SIG-M5 treated with dmso at 0.1 percent for 504 hours (cell line): ENCODE measurements around the gene PUM2.
A peak's percentile ranks its signal among the peaks of the same experiment; 100 is the strongest.
"Not testable (repeated sequence)": the region's sequence is repeated elsewhere in the genome, so short reads cannot be mapped to it uniquely, and the experiment has no call there.

Experiments
- DNase-seq: peaks from one replicate; lab custom pipeline; 2025; ENCODE audit not compliant: unreplicated experiment; lab: John Stamatoyannopoulos, UW

The PUM2 gene

DNA sequence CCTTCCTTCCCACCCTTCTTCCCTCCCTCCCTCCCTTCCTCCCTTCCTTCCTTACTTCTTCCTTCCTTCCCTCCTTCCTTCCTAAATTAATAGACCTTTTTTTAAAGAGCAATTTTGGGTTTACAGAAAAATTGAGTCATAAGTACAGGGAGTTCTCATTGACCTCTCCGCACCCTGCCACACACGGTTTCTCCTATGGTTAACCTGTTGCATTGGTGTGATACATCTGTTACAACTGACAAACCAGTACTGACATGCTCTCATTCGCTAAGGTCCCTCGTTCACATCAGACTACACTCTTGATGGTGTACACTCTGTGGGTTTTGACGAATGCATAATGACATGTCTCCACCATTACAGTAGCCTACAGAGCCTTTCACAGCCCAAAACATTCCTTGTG is 114.1 kb downstream of the PUM2 start:
- no peak for DNase-seq

DNA sequence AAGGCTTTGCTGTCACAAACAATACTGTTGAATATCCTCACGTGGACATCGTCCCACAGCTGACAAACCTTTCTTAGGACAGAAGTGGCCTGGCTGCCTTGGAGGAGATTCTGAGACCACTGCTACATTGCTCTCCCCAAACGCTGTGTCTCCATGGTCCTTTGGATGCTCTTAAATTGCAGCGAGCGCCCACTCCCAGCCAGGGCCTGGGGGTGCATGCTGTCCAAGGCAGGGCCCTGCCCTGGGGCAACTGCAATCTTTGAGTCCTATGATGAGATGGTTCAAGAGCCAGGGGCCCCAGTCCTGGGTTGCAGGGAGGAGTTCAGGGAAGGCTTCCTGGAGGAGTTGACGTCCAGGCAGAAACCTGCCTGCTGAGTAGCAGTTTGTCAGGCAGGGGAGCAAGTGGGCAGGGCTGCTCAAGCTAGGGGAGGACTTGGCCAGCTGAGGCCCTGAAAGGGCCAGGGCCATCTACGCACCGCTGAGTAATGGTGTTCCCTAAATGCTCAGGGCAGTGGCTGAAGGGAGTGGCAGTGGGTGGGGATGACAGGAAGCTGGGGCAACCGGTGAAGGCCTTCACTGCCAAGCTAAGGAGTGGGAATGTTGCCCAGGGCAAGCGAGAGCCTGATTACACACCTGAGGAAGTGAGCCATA is 114.9 kb downstream of the PUM2 start:
- DNase-seq, result no peak

DNA sequence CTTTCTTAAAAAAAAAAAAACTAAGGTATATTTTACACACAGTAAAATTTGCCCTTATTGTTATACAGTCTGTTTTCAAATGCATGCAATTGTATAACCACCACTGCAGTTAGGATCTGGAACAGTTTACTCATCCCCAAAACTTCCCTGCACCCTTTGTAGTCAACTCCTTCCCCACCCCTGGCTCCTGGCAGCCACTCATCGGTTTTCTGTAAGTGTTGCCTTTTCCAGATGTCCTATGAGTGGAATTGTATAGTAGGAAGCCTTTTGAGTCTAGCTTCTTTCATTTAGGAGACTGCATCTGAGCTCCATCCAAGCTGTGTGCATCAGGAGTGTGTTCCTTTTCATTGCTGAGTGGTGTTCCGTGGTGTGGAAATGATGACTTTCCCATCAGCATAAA is 116.0 kb downstream of the PUM2 start:
- not testable (repeated sequence) for DNase-seq

DNA sequence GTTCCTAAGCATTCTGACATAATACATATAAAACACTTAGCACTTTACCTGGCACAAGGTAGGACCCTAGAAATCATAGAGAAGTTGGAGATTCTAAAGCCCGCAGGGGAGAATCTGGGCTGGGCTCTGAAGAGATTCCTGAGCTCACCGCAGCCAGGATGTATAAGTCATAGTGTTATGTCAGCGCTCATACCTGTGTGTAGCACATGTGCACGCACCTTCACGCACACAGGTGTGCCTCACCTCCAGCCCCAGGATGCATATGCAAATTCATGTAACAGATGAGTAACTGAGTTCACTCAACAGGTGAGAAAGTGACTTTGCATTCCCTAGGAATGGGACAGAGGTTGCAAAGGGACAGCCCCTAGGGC is 117.8 kb downstream of the PUM2 start:
- DNase-seq, result peak; percentile 25

DNA sequence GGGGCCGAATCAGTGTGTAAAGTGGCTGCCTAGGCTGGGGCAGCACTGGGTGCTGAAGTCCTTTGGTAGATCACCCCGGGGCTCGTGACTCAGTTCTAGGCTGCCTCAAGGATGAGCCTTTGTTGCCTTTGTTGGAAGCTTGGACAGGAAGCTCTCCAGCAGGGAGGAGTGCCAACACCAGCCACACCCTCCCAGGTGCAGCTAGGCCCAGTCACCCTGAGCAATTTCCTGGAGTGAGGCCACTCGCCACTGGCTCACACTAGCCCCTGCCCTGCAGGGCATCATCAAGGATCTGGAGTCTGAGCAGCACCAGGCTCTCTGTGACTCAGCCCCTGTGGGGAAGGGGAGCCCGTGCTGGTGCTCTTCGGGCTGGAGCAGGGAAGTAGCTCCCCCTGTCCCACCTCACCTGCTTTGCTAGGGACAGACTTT is 119.0 kb downstream of the PUM2 start:
- DNase-seq, result peak; percentile 58

DNA sequence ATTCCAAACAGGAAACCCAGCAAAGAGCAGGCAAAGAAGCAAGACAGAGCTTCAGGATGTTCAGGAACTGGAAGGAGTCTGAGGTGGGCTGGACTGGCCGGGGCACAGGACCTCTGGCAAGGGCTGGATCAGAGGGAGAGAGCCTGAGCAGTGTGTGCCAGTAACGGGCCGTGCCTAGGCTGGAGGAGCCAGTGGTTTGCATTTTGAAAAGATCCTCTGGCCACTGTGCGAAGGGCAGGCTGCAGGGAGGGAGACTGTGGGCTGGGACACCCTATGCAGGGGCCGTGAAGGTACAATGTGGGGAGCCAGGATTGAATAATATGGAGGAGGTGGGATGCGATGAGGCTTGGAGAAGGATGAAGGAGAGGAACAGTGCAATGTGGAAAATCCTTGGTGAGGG is 119.5 kb downstream of the PUM2 start:
- DNase-seq, result no peak

DNA sequence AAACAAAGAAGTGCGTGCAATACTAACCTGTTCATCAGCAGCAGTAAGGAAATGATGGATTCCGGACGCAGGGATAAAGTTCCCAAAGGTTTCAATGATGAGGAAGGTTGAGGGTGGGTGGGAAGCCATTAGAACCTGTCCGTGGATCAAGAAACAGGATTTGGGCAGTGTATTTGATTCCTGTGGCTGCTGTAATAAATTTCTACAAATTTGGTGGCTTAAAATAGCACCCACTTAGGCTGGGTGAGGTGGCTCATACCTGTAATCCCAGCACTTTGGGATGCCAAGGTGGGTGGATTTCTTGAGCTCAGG is 120.6 kb downstream of the PUM2 start:
- no peak for DNase-seq

DNA sequence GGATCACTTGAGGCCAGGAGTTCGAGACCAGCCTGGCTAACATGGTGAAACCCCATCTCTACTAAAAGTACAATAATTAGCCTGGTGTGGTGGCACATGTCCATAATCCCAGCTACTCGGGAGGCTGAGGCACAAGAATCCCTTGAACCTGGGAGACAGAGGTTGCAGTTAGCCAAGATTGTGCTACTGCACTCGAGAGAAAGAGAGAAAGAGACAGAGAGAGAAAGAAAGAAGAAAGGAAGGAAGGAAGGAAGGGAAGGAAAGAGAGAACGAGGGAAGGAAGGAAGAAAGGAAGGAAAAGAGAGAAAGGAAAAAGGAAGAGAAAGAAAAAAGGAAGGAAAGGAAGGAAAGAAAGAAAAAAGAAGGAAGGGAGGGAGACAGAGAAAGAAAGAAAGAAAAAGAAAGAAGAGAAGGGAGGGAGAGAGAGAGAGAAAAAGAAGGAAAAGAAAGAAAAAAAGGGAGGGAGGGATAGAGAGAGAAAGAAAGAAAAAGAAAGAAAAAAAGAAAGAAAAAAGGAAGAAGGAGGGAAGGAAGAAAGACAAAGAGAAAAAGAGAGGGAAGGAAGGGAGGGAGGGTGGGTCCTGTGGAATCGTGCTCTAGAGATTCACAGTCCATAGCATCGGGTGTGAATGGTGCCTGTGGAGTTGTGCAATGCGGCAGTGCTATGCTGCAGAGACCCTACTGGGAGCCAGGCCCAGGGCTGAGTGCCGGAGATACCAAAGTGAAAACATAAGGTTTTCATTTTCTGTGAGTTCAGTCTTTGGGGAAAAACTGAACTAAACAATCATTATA is 121.1 kb downstream of the PUM2 start:
- DNase-seq, result no peak

DNA sequence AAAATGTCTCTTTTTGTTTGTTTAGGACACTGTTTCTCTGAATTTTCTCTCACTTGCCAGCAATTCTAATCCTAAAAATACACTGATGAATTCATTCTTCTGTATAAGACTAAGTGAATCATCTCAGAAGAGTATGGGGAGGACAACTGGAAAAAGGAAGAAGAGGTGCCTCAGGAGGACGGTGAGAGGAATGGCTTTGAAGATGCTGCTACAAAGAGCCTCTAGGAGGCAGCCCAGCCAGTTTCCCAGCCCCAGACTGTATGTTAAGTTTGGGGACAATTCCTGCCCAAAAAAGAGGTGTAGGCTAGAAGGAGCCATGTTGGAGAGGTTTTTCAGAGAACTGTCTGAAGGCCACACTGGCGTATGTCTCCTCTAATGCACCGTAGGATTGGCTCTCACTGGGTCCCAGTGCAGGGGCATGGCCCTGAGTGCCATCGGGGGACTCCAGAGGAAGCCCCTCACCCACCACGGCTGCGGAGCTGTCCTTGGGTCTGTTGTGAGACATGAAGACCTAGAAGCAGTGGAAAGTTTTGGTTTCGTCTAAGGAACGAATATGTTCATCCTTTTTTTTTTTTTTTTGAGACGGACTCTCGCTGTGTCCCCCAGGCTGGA is 122.6 kb downstream of the PUM2 start:
- no peak for DNase-seq

DNA sequence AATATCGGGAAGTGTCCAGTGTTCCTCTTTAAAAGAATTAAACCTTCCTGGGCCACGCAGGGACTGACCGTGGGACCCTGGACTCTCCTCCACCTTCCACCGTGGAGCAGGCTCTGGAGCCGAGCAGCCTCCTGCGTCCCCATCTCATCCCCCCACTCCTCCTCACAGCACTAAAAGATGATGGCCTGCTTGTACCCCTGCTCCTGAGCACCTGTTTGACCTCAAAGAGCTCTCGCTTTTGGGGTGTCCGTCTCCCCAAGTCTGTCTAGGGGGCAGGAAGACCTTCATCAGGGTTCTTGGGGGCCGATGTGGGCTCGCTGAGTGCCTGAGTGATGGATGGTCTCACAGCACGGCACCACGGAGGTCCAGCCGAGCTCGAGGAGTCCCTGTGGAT is 124.5 kb downstream of the PUM2 start:
- no peak for DNase-seq

DNA sequence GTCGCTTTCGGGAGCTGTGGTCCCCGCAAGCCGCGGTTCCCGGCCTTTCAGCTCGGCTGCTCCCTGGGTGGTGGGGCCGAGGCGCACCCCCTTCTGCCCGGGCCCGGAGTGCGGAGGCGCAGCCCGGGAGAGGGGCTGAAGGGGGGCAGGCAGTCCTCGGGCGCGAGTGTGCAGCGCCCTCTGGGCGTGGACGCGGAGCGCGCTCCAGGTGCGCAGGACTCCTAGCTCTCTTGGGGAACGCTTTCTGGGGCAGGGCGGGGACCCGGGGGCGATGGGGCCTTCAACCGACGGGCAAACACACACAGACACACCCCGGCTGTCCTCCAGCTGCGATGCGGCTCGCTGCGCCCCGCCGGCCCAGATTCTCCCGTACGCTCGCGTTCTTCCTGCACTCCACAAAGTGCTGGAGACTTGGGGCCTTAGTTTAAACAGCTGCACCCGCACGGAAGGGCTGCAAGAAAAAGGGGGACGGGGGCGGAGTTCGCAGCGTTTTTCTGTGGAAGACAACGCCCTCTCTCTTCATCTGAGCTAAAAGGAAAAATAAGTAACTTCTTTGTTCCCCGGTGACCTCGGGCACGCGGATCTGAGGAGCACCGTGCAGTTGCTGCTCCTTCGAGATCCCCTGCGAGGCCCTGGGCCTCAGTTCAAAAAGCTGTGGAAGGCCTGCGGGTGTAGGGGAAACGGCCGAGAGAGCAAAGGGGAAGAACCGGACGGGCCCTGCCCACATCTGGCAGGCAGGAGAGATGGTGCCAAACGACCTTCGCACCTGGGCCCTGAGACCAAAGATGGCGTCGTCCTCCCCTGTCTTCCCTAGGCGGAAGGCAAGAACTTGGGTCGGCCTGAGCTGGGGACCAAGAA is 125.1 kb downstream of the PUM2 start:
- DNase-seq, result peak; percentile 46

DNA sequence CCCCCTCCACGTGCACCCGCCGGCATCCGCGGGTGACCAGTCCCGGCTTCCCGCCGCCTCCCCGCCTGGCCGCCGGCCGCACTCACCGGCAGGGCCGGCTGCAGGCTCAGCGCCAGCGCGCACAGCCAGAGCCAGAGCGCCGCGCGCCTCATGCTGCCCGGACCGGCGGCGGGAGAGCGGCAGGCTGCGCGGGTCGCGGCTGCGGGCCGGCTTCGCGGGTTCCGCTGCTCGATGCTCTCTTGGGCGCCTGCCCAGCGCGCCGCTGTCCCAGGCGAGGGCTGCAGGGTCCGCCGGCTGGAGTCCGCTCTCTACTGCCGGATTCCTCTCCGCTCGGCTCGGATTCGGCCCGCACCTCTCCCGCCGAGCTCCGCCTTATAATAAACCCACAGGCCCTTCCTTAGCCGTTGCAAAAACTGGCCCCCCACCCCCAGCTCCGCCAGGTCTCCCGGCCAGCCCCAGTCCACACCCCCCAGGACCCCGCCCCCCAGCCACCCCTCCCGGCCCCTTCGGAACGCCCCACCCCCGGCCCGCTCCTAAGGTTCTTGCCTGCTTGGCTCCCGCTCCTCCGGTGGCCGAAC is 125.8 kb downstream of the PUM2 start, which contains the start of gene SDC1:
SDC1 (minus strand) TSS at position 415 of the 578 bp plus-strand sequence; CDS start at position 152, 263 bp downstream.
- DNase-seq, result no peak

DNA sequence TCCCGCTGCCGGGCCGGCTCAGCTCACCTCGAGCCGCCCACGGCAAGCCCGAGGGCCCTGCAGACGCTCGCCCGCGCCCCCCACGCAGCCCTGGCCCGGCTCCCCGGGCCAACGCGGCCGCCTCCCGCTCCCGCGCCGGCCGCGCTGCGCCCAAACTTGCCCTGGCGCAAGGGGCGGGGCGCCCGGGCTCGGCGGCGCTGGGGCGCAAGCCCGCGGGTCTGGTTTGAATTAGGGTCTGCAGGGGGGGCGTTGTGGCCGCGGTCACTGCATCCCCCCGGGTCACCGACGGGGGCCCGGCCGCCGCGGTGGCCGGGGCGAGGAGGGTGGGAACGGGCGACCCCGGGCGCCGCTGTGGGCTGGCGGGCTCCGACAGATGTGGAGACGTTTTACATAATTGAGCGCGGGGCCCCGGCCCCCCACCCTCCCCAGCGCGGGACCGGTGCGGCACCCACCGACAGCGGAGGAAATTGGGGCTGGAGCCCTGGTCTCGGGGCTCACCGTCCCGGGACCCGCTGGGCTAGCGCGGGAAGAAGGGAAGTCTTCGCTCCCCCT is 126.4 kb downstream of the PUM2 start:
- no peak for DNase-seq

DNA sequence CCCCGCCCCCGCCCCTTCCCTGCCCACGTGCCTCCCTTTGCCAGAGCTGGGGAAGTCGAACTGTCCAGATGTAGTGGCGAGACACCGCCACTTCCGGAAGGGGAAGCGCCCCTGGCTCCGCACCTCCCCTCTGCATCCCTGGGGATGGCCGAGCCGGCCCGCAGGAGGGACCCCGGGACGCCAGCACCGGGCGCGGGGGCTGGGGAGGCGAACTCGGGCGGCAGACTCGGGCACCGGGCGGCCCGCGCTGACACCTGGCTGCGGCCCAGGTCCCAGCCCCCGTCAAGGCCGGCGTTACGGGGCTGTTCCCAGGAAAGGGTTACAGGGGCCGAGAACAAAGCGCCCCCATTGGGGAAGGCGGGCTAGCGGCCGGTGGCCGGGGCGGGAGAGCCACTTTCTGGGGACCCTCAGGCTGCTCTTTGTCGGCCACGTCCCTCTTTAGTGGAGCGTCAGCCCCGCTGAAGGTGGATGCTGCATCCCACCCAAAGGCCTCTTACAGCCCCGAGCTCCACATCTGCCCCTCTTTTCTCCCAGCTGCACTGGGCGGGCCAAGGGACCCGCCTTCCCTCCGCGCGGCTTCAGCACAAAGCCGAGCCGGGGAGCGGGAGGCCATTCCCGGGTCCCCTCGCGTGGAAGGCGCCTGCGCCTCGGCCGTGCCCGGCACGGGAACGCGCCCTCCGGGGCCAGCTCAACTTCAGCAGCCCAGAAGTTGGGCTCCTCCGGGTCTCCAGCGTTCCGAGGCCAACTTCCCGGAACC is 127.1 kb downstream of the PUM2 start:
- DNase-seq, result no peak

DNA sequence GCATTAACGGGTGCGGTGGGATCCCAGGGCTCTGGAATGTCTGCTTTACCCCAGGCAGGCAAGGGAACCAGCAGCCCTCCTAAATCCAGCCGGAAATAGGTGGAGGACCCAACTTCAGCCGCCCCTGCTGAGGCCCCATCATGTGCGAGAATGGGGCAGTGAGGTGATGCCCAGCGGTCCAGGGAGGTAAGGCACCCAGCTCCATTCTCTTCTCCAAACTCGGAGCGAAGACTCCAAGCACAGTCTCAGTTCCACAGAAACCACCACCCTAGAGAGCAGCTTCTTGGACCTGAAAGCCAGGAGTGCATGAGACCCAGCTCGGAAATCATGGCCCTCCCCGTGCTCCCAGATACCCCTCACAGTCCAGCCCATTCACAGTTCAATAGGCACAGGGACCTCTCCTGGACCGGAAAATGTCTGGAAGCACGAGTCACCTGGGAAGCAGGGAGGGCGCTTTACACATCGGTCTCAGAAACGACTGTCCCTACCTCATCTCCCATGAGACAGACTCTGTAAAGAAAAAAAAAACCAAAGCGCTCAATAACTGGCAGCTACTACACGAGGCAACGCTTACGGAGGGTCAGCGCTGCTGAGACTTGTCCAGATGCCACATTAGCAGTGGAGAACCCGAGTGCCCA is 127.8 kb downstream of the PUM2 start:
- no peak for DNase-seq

DNA sequence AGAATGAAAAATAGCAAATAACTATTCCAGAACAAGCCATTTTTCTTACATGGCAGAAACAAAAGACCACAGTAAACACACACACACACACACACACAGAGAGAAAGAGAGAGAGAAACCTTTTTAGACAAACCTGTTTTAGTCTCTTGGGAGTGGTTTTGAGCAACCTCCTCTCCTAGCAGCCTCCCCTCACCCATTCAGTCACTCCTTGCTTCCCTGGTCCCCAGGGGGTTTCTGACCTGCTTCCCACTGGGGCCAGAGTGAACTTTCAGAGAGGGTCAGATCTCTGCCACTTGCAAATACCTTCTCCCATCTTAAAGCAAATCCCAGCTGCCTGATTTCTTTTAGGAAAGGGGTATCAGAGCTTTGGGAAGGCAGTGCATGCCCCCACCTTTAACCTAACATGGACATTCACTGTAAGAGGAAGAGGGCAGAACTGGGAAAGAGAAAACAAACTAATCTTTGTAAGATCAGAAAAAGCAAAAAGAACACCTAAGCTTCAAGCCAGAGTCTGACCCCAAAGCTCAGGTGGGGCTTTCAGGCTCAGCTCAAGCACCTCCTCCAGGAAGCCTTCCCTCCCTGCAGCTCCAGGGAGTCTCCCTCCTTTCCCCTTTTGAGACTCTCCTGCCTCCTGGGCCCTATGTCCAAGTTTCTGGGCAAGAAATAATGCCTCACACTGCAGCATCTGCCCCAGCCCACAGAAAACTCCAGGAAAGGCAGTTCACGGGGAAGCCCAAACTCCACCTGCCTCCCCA is 128.5 kb downstream of the PUM2 start:
- no peak for DNase-seq

DNA sequence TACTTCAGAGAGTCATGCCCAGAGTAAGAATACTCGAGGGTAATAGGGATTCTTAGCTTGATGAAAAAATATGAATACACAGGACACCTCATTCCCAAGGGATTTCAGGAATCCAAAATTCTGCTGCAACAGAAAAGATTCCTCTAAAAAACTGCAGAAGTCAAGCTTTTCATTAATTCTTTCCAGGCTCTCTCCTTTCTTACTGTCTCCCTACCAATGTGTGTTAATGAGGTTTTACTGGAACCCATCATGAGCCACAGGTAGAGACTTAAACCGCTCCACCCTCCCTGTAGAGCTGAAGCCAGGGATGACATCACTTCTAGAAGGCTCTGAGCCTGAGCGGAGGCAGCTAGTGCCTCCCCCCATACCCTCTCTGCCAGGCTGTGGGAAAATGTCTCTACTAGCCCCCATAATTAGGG is 129.1 kb downstream of the PUM2 start:
- DNase-seq, result no peak

DNA sequence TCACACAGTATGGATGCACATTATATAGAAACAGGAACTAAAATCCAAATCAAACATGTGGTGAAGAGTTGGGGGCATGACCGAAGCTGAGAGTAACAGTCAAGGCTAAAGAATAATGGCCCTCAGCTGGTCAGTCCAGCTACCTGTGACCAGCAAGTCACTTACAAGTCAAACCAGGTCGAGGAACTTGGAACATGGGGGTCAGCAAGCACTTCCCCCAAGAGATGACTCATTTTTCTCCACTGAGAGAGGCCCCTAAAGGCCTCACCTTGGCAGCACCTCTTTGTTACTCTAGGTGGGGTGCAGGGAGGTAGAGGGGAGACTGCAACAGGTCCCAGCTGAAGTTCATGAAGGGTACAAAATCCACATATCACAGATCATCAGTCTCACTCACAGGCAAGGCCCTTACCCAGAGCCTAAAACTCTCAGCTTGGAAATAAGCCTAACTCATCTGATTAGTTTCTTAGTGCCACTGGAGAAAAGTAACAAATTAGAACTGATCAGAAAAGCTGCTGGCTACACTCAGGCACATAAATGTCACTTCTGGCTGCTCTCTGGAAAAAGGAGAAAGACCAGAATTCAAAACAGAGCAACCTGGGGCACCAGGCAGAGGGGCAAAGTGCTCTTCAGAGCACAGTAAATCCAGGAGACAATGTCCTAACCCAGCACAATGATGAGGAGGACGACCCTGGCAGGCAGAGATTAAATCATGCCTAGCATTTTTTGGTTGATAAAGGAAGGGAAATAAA is 129.7 kb downstream of the PUM2 start:
- DNase-seq, result no peak
